GM12878 (cell line): ENCODE results near the gene ZFP42.

Experiments
- EZH2 ChIP-seq: IDR thresholded peaks from 2 replicates; pipeline ENCODE4 v1.6.1; 2012; ENCODE audit warnings: low read depth, mild to moderate bottlenecking, control low read depth, inconsistent platforms, low read length, borderline replicate concordance; ENCODE audit not compliant: control insufficient read depth
- TF ChIP-seq, protein P1 (sequence below), 3 experiments: IDR thresholded peaks in 2 of 3; conservative IDR thresholded peaks in 1 of 3; 2 replicates each; pipeline ENCODE4 v1.5.1; 2011; ENCODE audit warnings: low read depth in 3 of 3, low read length in 3 of 3, mild to moderate bottlenecking in 3 of 3, control low read depth in 2 of 3, moderate library complexity in 2 of 3, inconsistent platforms in 1 of 3, mixed read lengths in 1 of 3; ENCODE audit not compliant: control insufficient read depth in 2 of 3, insufficient read depth in 1 of 3; ENCODE audit errors: extremely low read depth in 1 of 3

DNA sequence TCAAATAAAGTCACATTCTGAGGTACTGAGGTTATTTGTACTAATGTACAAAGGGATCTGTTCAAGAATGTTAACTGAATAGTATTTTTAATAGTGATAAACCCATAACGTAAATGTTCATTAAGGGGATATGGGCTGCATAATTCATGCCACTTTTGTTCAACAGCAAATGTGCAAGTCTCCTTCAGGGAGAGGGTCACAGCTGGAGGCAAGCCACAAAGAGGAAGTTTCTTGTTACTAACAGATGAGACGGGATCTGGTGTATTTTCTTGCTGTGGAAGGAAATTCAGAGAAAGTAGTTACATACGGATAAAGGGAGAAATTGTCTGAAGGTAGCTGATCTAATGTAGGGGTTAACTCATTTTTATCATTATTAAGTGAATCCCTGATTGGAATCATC is 10.0 kb downstream of the ZFP42 start:
- TF ChIP-seq EZH2 = no peak
- TF ChIP-seq, protein P1, sequence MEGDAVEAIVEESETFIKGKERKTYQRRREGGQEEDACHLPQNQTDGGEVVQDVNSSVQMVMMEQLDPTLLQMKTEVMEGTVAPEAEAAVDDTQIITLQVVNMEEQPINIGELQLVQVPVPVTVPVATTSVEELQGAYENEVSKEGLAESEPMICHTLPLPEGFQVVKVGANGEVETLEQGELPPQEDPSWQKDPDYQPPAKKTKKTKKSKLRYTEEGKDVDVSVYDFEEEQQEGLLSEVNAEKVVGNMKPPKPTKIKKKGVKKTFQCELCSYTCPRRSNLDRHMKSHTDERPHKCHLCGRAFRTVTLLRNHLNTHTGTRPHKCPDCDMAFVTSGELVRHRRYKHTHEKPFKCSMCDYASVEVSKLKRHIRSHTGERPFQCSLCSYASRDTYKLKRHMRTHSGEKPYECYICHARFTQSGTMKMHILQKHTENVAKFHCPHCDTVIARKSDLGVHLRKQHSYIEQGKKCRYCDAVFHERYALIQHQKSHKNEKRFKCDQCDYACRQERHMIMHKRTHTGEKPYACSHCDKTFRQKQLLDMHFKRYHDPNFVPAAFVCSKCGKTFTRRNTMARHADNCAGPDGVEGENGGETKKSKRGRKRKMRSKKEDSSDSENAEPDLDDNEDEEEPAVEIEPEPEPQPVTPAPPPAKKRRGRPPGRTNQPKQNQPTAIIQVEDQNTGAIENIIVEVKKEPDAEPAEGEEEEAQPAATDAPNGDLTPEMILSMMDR (IDR thresholded peaks at IDR 0.05 in 2 of 3, conservative IDR thresholded peaks at IDR 0.05 in 1 of 3; ENCODE audit: control insufficient read depth in 2 of 3, extremely low read depth in 1 of 3, insufficient read depth in 1 of 3, low read depth in 3 of 3, low read length in 3 of 3) = no peak
